Heart left ventricle (tissue), 13 donors: ENCODE measurements around the gene SCYGR4.

Source experiments
- POLR2A ChIP-seq, 2 donors: fragments of 450-650 bp; IDR thresholded peaks; one replicate each; pipeline ENCODE4 v1.6.1; 2017; ENCODE audit warnings: antibody characterized with exemption in 2 of 2, mild to moderate bottlenecking in 2 of 2, moderate library complexity in 2 of 2
- TF ChIP-seq, protein P1 (sequence below), 12 donors: fragments of 200-600 bp; sonication (generic) in 4 of 12; IDR thresholded peaks; one replicate each; pipeline versions ENCODE4 v1.5.0 to v1.8.0; 2018 to 2022; ENCODE audit warnings: antibody characterized with exemption in 12 of 12, mild to moderate bottlenecking in 5 of 12
- donor health status: ischemic (EF 13 %, LVEDD 7.1; RV severe dilation, severe dysfunction).
- donor health status: DM: no; HTN: yes; CAD: no.
- donor health status: DM: no; HTN: no; CAD: no.
- donor health status: ischemic (EF 25% LVEDD 6.9; RV normal size, moderate dysfunction).
- donor health status: ischemic (EF 25% LVEDD 5.7; RV mildly dilated, moderate dysfunction).
- donor health status: ischemic (EF 35%, LVEDD 5.7; RV mildly dilated, moderate dysfunction).
- donor health status: nonischemic (EF 11% LVEDD 7.7; RV severe dilation, severe dysfunction).
- donor health status: DM: yes; HTN: yes; CAD: no.
- donor health status: PGD.
- donor health status: ischemic (EF 29% LVEDD 5.4; RV normal size, mild dysfunction).
- donor health status: nonischemic (EF 23%, LVEDD 6.1; RV moderate dilation, normal function).

DNA sequence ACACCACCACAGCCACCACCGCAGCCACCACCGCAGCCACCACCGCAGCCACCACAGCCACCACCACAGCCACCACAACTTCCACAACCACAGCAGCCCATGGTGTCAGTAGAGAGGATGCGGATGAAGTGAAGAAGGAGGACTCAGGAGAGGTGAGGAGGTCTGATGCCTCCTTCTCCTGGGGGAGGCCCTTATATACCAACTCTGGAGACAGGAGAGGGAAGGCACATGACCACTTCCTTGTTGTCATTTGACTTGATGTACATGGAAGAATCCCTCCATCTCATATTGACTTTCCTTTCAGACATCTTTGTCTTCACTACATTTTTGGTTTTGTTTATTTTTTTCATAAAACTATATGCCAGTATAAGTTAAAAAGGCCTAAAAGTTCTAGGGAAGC, 2.6 kb upstream of the SCYGR4 start, which contains the start of gene SCYGR3:
- TF ChIP-seq, protein P1, sequence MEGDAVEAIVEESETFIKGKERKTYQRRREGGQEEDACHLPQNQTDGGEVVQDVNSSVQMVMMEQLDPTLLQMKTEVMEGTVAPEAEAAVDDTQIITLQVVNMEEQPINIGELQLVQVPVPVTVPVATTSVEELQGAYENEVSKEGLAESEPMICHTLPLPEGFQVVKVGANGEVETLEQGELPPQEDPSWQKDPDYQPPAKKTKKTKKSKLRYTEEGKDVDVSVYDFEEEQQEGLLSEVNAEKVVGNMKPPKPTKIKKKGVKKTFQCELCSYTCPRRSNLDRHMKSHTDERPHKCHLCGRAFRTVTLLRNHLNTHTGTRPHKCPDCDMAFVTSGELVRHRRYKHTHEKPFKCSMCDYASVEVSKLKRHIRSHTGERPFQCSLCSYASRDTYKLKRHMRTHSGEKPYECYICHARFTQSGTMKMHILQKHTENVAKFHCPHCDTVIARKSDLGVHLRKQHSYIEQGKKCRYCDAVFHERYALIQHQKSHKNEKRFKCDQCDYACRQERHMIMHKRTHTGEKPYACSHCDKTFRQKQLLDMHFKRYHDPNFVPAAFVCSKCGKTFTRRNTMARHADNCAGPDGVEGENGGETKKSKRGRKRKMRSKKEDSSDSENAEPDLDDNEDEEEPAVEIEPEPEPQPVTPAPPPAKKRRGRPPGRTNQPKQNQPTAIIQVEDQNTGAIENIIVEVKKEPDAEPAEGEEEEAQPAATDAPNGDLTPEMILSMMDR (IDR thresholded peaks at IDR 0.05), result no peak
- TF ChIP-seq POLR2A (IDR thresholded peaks at IDR 0.05), result no peak
